WTC11 (cell line): ENCODE results near the gene EXOC4. TPM values are rescaled to one million over a fixed set of nuclear protein-coding genes. Genes with fewer than 3 reads are reported as not detected.

ENCODE experiments used
- ATAC-seq: fragments of 200-7000 bp; cut with Tn5 transposase; 2 replicates; pipeline ENCODE4 v1.10.0; 2021; ENCODE audit warnings: mild to moderate bottlenecking, moderate library complexity
- CTCF ChIA-PET: fragments of 300-600 bp; sonication (Branson Sonifier 250); formaldehyde crosslinking; loops from one replicate; lab custom pipeline; 2021; ENCODE audit warnings: antibody characterized with exemption; lab: Charles Lee
- POLR2A ChIA-PET: fragments of 350-600 bp; sonication (Branson Sonifier 250); formaldehyde crosslinking; loops from one replicate; lab custom pipeline; 2021; ENCODE audit warnings: antibody characterized with exemption; lab: Charles Lee
- DNase-seq: peaks from one replicate; pipeline ENCODE4 v3.0.0; 2021; ENCODE audit warnings: low spot score
- H3K27ac Mint-ChIP-seq: 2 replicates; pipeline ENCODE4 v1.8.0; 2021; ENCODE audit warnings: mixed read lengths
- H3K27me3 Mint-ChIP-seq: 2 replicates; pipeline ENCODE4 v1.8.0; 2021; ENCODE audit warnings: low read depth, mild to moderate bottlenecking, moderate library complexity, mixed read lengths
- H3K36me3 Mint-ChIP-seq: 2 replicates; pipeline ENCODE4 v1.8.0; 2021; ENCODE audit warnings: mixed read lengths
- H3K4me1 Mint-ChIP-seq: 2 replicates; pipeline ENCODE4 v1.8.0; 2022; ENCODE audit warnings: mixed read lengths
- H3K4me3 Mint-ChIP-seq: 2 replicates; pipeline ENCODE4 v1.8.0; 2021; ENCODE audit warnings: mild to moderate bottlenecking, moderate library complexity, mixed read lengths
- H3K9me3 Mint-ChIP-seq: 2 replicates; pipeline ENCODE4 v1.8.0; 2021; ENCODE audit warnings: mixed read lengths
- ATF1 ChIP-seq: sonication (generic); formaldehyde crosslinking; IDR thresholded peaks from 2 replicates; pipeline ENCODE4 v1.8.1; 2023; ENCODE audit warnings: mild to moderate bottlenecking, moderate library complexity, missing genetic modification reagents
- CBFB ChIP-seq: sonication (generic); formaldehyde crosslinking; IDR thresholded peaks from 2 replicates; pipeline ENCODE4 v1.8.1; 2022; ENCODE audit warnings: mild to moderate bottlenecking, low read depth, missing genetic modification reagents
- ELF4 ChIP-seq: sonication (generic); formaldehyde crosslinking; IDR thresholded peaks from 2 replicates; pipeline ENCODE4 v1.8.1; 2022; ENCODE audit warnings: low read depth, mild to moderate bottlenecking, moderate library complexity, missing genetic modification reagents
- ESRRA ChIP-seq: sonication (generic); formaldehyde crosslinking; IDR thresholded peaks from 2 replicates; pipeline ENCODE4 v1.8.1; 2022; ENCODE audit warnings: mild to moderate bottlenecking, missing genetic modification reagents, borderline replicate concordance
- GRHL2 ChIP-seq: fragments of 250-450 bp; sonication (Bioruptor Pico); IDR thresholded peaks from 2 replicates; pipeline ENCODE4 v1.8.0; 2022; ENCODE audit warnings: mild to moderate bottlenecking, moderate library complexity; ENCODE audit not compliant: insufficient replicate concordance, severe bottlenecking
- IRF2 ChIP-seq: sonication (generic); formaldehyde crosslinking; IDR thresholded peaks from 2 replicates; pipeline ENCODE4 v1.8.0; 2022; ENCODE audit warnings: low read depth, missing genetic modification reagents, borderline replicate concordance
- JUN ChIP-seq: sonication (generic); formaldehyde crosslinking; IDR thresholded peaks from 2 replicates; pipeline ENCODE4 v1.8.0; 2023; ENCODE audit warnings: mild to moderate bottlenecking, missing genetic modification reagents
- KAT7 ChIP-seq: sonication (generic); formaldehyde crosslinking; IDR thresholded peaks from 2 replicates; pipeline ENCODE4 v1.8.1; 2023; ENCODE audit warnings: missing genetic modification reagents, mild to moderate bottlenecking, borderline replicate concordance
- NR3C1 ChIP-seq: sonication (generic); formaldehyde crosslinking; conservative IDR thresholded peaks from 2 replicates; pipeline ENCODE4 v1.8.1; 2023; ENCODE audit warnings: low read depth, mild to moderate bottlenecking, missing genetic modification reagents
- OVOL2 ChIP-seq: fragments of 250-450 bp; sonication (Bioruptor Pico); IDR thresholded peaks from 2 replicates; pipeline ENCODE4 v1.9.0; 2021; ENCODE audit warnings: mild to moderate bottlenecking, borderline replicate concordance
- ZNF121 ChIP-seq: sonication (generic); formaldehyde crosslinking; IDR thresholded peaks from 2 replicates; pipeline ENCODE4 v1.8.0; 2023; ENCODE audit warnings: missing genetic modification reagents
- ZNF232 ChIP-seq: sonication (generic); formaldehyde crosslinking; IDR thresholded peaks from 2 replicates; pipeline ENCODE4 v1.8.0; 2022; ENCODE audit warnings: mild to moderate bottlenecking, missing genetic modification reagents
- ZNF423 ChIP-seq: fragments of 250-450 bp; sonication (Bioruptor Pico); IDR thresholded peaks from 2 replicates; pipeline ENCODE4 v2.1.2; 2022; ENCODE audit warnings: mild to moderate bottlenecking, moderate library complexity
- total RNA-seq: library from RNA; stranded (reverse); gene quantifications from 3 replicates; pipeline ENCODE4 v1.2.3, GENCODE V29; 2021
- TF ChIP-seq, protein P1 (sequence below): fragments of 250-450 bp; sonication (Bioruptor Pico); IDR thresholded peaks from 2 replicates; pipeline ENCODE4 v1.9.0; 2021; ENCODE audit warnings: mild to moderate bottlenecking, borderline replicate concordance
- TF ChIP-seq, protein P2 (sequence below): sonication (generic); formaldehyde crosslinking; IDR thresholded peaks from 2 replicates; pipeline ENCODE4 v1.8.0; 2022; ENCODE audit warnings: mild to moderate bottlenecking, missing genetic modification reagents
- TF ChIP-seq, protein P3 (sequence below): sonication (generic); formaldehyde crosslinking; IDR thresholded peaks from 2 replicates; pipeline ENCODE4 v1.8.1; 2023; ENCODE audit warnings: mild to moderate bottlenecking, missing genetic modification reagents, borderline replicate concordance
- TF ChIP-seq, protein P4 (sequence below): sonication (generic); formaldehyde crosslinking; IDR thresholded peaks from 2 replicates; pipeline ENCODE4 v1.8.0; 2022; ENCODE audit warnings: missing genetic modification reagents
- TF ChIP-seq, protein P5 (sequence below): sonication (generic); formaldehyde crosslinking; IDR thresholded peaks from 2 replicates; pipeline ENCODE4 v1.8.0; 2023; ENCODE audit warnings: mild to moderate bottlenecking, missing genetic modification reagents

EXOC4 gene
- total RNA-seq, 1 experiment from 2014 or later = 62.0 TPM

DNA sequence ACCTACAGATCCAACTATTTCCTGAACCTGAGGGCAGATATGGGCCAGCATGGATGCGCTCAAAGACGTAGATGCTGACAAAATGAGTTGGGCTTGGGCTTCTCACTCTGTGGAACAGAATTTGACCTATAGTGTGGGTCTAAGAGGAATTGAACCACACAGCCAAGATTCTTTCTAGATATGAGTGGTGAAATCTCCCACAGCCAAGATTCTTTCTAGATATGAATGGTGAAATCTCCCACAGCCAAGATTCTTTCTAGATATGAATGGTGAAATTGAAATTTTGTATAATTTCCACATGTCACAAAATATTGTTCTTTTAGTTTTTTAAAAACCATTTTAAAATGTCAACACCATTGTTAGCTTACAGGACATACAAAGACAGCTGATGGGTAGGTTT lies 658.8 kb downstream of the EXOC4 start:
- CTCF ChIA-PET = no interaction called here
- no peaks in the 10 kb centered on the region for H3K36me3 Mint-ChIP-seq
- TF ChIP-seq GRHL2 (CRISPR knock-in tag) (no peak), CBFB (CRISPR knock-in tag) (no peak)
- POLR2A ChIA-PET = no interaction called here
- ATAC-seq = no peak
- H3K4me3 Mint-ChIP-seq = no peak overlapping the region
- no peaks in the 10 kb centered on the region for H3K27me3 Mint-ChIP-seq
- no peak for DNase-seq
- no peaks in the 10 kb centered on the region for H3K9me3 Mint-ChIP-seq
- H3K27ac Mint-ChIP-seq = no peak overlapping the region
- H3K4me1 Mint-ChIP-seq = no peaks in the 10 kb centered on the region; the same call in 1 of the 2 replicates

DNA sequence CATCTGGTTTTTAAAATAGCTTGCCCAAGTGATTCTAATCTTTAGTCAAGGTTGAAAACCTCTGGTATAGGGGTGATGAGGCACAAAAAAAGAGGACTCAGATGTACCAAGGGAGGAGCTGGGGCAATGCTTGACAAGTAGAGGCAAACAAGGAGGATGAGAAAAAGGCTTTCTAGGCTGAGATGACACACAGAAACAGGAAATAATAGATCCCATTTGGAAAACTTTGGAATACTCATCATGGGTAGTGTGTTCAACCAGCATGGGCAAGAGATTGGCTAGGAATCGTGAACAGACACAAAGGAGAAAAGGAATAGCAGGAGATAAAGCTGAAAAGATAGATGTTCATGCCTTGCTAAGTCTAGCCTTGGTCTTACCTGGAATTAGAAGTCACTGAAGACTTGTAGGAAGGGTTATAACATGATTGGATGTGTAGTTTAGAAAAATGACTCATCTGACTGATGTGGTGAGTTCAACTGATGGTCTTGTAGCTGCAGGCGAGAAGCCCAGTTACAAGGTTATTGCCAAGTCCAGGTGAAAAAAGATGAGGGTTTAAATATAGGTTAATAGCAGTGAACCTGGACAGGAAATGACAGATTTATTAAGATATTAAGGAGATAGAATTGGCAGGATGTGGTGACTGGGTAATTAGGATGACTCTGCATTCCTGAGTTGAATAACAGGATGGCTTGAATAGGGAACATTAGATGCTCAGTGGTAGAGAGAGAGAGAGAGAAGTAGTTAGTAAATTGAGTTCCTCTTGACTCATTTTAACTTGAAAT lies 660.2 kb downstream of the EXOC4 start:
- DNase-seq = no peak
- Mint-ChIP-seq H3K27ac (no peak overlapping the region), H3K27me3 (no peaks in the 10 kb centered on the region), H3K36me3 (no peaks in the 10 kb centered on the region), H3K9me3 (no peaks in the 10 kb centered on the region), H3K4me1 (no peaks in the 10 kb centered on the region), H3K4me3 (no peak overlapping the region)
- POLR2A ChIA-PET = no interaction called here
- CTCF ChIA-PET = no interaction called here
- TF ChIP-seq ESRRA (no peak), ATF1 (CRISPR knock-in tag) (no peak), ZNF423 (CRISPR knock-in tag) (no peak), ZNF232 (CRISPR knock-in tag) (no peak), OVOL2 (CRISPR knock-in tag) (no peak), NR3C1 (no peak), IRF2 (no peak), KAT7 (CRISPR knock-in tag) (no peak), JUN (CRISPR knock-in tag) (no peak), ZNF121 (CRISPR knock-in tag) (no peak), ELF4 (CRISPR knock-in tag) (no peak)
- TF ChIP-seq, protein P1, sequence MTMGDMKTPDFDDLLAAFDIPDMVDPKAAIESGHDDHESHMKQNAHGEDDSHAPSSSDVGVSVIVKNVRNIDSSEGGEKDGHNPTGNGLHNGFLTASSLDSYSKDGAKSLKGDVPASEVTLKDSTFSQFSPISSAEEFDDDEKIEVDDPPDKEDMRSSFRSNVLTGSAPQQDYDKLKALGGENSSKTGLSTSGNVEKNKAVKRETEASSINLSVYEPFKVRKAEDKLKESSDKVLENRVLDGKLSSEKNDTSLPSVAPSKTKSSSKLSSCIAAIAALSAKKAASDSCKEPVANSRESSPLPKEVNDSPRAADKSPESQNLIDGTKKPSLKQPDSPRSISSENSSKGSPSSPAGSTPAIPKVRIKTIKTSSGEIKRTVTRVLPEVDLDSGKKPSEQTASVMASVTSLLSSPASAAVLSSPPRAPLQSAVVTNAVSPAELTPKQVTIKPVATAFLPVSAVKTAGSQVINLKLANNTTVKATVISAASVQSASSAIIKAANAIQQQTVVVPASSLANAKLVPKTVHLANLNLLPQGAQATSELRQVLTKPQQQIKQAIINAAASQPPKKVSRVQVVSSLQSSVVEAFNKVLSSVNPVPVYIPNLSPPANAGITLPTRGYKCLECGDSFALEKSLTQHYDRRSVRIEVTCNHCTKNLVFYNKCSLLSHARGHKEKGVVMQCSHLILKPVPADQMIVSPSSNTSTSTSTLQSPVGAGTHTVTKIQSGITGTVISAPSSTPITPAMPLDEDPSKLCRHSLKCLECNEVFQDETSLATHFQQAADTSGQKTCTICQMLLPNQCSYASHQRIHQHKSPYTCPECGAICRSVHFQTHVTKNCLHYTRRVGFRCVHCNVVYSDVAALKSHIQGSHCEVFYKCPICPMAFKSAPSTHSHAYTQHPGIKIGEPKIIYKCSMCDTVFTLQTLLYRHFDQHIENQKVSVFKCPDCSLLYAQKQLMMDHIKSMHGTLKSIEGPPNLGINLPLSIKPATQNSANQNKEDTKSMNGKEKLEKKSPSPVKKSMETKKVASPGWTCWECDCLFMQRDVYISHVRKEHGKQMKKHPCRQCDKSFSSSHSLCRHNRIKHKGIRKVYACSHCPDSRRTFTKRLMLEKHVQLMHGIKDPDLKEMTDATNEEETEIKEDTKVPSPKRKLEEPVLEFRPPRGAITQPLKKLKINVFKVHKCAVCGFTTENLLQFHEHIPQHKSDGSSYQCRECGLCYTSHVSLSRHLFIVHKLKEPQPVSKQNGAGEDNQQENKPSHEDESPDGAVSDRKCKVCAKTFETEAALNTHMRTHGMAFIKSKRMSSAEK (CRISPR knock-in tag) = no peak
- TF ChIP-seq, protein P2, sequence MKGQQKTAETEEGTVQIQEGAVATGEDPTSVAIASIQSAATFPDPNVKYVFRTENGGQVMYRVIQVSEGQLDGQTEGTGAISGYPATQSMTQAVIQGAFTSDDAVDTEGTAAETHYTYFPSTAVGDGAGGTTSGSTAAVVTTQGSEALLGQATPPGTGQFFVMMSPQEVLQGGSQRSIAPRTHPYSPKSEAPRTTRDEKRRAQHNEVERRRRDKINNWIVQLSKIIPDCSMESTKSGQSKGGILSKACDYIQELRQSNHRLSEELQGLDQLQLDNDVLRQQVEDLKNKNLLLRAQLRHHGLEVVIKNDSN (CRISPR knock-in tag) = no peak
- TF ChIP-seq, protein P3, sequence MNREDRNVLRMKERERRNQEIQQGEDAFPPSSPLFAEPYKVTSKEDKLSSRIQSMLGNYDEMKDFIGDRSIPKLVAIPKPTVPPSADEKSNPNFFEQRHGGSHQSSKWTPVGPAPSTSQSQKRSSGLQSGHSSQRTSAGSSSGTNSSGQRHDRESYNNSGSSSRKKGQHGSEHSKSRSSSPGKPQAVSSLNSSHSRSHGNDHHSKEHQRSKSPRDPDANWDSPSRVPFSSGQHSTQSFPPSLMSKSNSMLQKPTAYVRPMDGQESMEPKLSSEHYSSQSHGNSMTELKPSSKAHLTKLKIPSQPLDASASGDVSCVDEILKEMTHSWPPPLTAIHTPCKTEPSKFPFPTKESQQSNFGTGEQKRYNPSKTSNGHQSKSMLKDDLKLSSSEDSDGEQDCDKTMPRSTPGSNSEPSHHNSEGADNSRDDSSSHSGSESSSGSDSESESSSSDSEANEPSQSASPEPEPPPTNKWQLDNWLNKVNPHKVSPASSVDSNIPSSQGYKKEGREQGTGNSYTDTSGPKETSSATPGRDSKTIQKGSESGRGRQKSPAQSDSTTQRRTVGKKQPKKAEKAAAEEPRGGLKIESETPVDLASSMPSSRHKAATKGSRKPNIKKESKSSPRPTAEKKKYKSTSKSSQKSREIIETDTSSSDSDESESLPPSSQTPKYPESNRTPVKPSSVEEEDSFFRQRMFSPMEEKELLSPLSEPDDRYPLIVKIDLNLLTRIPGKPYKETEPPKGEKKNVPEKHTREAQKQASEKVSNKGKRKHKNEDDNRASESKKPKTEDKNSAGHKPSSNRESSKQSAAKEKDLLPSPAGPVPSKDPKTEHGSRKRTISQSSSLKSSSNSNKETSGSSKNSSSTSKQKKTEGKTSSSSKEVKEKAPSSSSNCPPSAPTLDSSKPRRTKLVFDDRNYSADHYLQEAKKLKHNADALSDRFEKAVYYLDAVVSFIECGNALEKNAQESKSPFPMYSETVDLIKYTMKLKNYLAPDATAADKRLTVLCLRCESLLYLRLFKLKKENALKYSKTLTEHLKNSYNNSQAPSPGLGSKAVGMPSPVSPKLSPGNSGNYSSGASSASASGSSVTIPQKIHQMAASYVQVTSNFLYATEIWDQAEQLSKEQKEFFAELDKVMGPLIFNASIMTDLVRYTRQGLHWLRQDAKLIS (CRISPR knock-in tag) = no peak
- TF ChIP-seq, protein P4, sequence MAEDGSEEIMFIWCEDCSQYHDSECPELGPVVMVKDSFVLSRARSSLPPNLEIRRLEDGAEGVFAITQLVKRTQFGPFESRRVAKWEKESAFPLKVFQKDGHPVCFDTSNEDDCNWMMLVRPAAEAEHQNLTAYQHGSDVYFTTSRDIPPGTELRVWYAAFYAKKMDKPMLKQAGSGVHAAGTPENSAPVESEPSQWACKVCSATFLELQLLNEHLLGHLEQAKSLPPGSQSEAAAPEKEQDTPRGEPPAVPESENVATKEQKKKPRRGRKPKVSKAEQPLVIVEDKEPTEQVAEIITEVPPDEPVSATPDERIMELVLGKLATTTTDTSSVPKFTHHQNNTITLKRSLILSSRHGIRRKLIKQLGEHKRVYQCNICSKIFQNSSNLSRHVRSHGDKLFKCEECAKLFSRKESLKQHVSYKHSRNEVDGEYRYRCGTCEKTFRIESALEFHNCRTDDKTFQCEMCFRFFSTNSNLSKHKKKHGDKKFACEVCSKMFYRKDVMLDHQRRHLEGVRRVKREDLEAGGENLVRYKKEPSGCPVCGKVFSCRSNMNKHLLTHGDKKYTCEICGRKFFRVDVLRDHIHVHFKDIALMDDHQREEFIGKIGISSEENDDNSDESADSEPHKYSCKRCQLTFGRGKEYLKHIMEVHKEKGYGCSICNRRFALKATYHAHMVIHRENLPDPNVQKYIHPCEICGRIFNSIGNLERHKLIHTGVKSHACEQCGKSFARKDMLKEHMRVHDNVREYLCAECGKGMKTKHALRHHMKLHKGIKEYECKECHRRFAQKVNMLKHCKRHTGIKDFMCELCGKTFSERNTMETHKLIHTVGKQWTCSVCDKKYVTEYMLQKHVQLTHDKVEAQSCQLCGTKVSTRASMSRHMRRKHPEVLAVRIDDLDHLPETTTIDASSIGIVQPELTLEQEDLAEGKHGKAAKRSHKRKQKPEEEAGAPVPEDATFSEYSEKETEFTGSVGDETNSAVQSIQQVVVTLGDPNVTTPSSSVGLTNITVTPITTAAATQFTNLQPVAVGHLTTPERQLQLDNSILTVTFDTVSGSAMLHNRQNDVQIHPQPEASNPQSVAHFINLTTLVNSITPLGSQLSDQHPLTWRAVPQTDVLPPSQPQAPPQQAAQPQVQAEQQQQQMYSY = no peak
- TF ChIP-seq, protein P5, sequence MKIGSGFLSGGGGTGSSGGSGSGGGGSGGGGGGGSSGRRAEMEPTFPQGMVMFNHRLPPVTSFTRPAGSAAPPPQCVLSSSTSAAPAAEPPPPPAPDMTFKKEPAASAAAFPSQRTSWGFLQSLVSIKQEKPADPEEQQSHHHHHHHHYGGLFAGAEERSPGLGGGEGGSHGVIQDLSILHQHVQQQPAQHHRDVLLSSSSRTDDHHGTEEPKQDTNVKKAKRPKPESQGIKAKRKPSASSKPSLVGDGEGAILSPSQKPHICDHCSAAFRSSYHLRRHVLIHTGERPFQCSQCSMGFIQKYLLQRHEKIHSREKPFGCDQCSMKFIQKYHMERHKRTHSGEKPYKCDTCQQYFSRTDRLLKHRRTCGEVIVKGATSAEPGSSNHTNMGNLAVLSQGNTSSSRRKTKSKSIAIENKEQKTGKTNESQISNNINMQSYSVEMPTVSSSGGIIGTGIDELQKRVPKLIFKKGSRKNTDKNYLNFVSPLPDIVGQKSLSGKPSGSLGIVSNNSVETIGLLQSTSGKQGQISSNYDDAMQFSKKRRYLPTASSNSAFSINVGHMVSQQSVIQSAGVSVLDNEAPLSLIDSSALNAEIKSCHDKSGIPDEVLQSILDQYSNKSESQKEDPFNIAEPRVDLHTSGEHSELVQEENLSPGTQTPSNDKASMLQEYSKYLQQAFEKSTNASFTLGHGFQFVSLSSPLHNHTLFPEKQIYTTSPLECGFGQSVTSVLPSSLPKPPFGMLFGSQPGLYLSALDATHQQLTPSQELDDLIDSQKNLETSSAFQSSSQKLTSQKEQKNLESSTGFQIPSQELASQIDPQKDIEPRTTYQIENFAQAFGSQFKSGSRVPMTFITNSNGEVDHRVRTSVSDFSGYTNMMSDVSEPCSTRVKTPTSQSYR (CRISPR knock-in tag) = no peak
- no peak; the same call in 1 of the 2 replicates for ATAC-seq
